Forelimb muscle (tissue), 1 donor: Measurements from ENCODE around the gene AAMP. TPM values are rescaled to one million over a fixed set of nuclear protein-coding genes. Genes with fewer than 3 reads are reported as not detected.

Experiments used
- DNase-seq: peaks from one replicate; pipeline ENCODE4 v3.0.0-alpha.2; 2013; ENCODE audit warnings: low read depth
- polyA plus RNA-seq: library from polyadenylated mRNA; unstranded; fragments of 120-200 nt; gene quantifications from one replicate; pipeline ENCODE4 v1.2.1, GENCODE V29; 2013; ENCODE audit not compliant: insufficient read length

The AAMP gene
- polyA plus RNA-seq, 1 donor = 87.4 TPM

- DNase-seq = no peak
Measured at GRCh38 chr2:218294430-218295022, 24.6 kb upstream of the AAMP start.

- DNase-seq = no peak
Measured at GRCh38 chr2:218293715-218294429, 23.9 kb upstream of the AAMP start.

- DNase-seq = no peak
Measured at GRCh38 chr2:218292048-218293014, 22.4 kb upstream of the AAMP start, which contains the start of gene TMBIM1. TSS of gene TMBIM1 (minus strand) at chr2:218292503. CDS start at chr2:218282141, 10,362 bp downstream.

GRCh38 chr2:218291318-218292047, 21.5 kb upstream of the AAMP start:
- DNase-seq = no peak

GRCh38 chr2:218290316-218291261, 20.7 kb upstream of the AAMP start:
- DNase-seq = no peak

GRCh38 chr2:218289639-218290315, 19.8 kb upstream of the AAMP start:
- DNase-seq = no peak

GRCh38 chr2:218286570-218287459, 16.9 kb upstream of the AAMP start:
- peak; percentile 86 for DNase-seq

GRCh38 chr2:218285604-218286003, 15.7 kb upstream of the AAMP start:
- DNase-seq = no peak

- no peak for DNase-seq
Measured at GRCh38 chr2:218284106-218284811, 14.3 kb upstream of the AAMP start.

GRCh38 chr2:218282173-218282991, 12.4 kb upstream of the AAMP start:
- no peak for DNase-seq

GRCh38 chr2:218281449-218281848, 11.5 kb upstream of the AAMP start:
- DNase-seq = no peak

GRCh38 chr2:218280260-218280870, 10.4 kb upstream of the AAMP start:
- no peak for DNase-seq

- no peak for DNase-seq
Measured at GRCh38 chr2:218278531-218279360, 8.8 kb upstream of the AAMP start.

- no peak for DNase-seq
Measured at GRCh38 chr2:218277921-218278320, 8.0 kb upstream of the AAMP start.

GRCh38 chr2:218276986-218277755, 7.2 kb upstream of the AAMP start:
- DNase-seq = no peak
